PC-9 (cell line): Measurements from ENCODE around the gene EHBP1. TPM values are rescaled to one million over a fixed set of nuclear protein-coding genes. Genes with fewer than 3 reads are reported as not detected.

Source experiments
- BruUV-seq: library from RNA; stranded (reverse); fragments of 400-500 nt; replicated peaks from 2 replicates; lab custom pipeline; 2021; lab: Mats Ljungman, UMichigan
- CTCF ChIA-PET: fragments of 300-600 bp; sonication (Branson Sonifier 250); formaldehyde crosslinking; loops from one replicate; lab custom pipeline; 2022; ENCODE audit warnings: antibody characterized with exemption; lab: Charles Lee
- POLR2A ChIA-PET: fragments of 300-600 bp; sonication (Branson Sonifier 250); formaldehyde crosslinking; loops from one replicate; lab custom pipeline; 2022; ENCODE audit warnings: antibody characterized with exemption; ENCODE audit not compliant: unreplicated experiment; lab: Charles Lee
- DNase-seq, 2 experiments: peaks; one replicate each; pipeline versions ENCODE4 v3.0.0 to v3.0.0-alpha.2; 2015 to 2022; ENCODE audit warnings: mixed read lengths in 1 of 2
- H2AFZ ChIP-seq: fragments of 200-600 bp; sonication (generic); 2 replicates; pipeline ENCODE4 v1.8.1; 2017; ENCODE audit warnings: antibody characterized with exemption
- H3F3A ChIP-seq: fragments of 200-600 bp; sonication (generic); 2 replicates; pipeline ENCODE4 v1.8.1; 2017; ENCODE audit warnings: antibody characterized with exemption, mild to moderate bottlenecking, low read depth; ENCODE audit not compliant: insufficient read depth
- H3K27ac ChIP-seq: fragments of 200-600 bp; sonication (generic); 2 replicates; pipeline ENCODE4 v1.6.1; 2016; ENCODE audit warnings: mixed run types
- H3K27me3 ChIP-seq: fragments of 200-600 bp; sonication (generic); 2 replicates; pipeline ENCODE4 v1.6.1; 2016; ENCODE audit warnings: low read depth, mixed run types; ENCODE audit not compliant: insufficient read depth
- H3K36me3 ChIP-seq: fragments of 200-600 bp; sonication (generic); 2 replicates; pipeline ENCODE4 v1.6.1; 2016; ENCODE audit warnings: low read depth, mixed run types
- H3K4me1 ChIP-seq: fragments of 200-600 bp; sonication (generic); replicated peaks from 2 replicates; pipeline ENCODE4 v1.6.1; 2016; ENCODE audit warnings: mixed run types; ENCODE audit not compliant: insufficient read depth
- H3K4me2 ChIP-seq: fragments of 200-600 bp; sonication (generic); 2 replicates; pipeline ENCODE4 v1.6.1; 2017; ENCODE audit warnings: mixed run types
- H3K4me3 ChIP-seq: fragments of 200-600 bp; sonication (generic); 2 replicates; pipeline ENCODE4 v1.6.1; 2016; ENCODE audit warnings: mixed run types
- H3K79me2 ChIP-seq: fragments of 200-600 bp; sonication (generic); 2 replicates; pipeline ENCODE4 v1.6.1; 2017; ENCODE audit warnings: low read depth, mixed run types
- H3K9me2 ChIP-seq: fragments of 200-600 bp; sonication (generic); 2 replicates; pipeline ENCODE4 v1.8.1; 2017; ENCODE audit warnings: mild to moderate bottlenecking; ENCODE audit not compliant: insufficient read depth
- H3K9me3 ChIP-seq: fragments of 200-600 bp; sonication (generic); 2 replicates; pipeline ENCODE4 v1.8.1; 2016; ENCODE audit warnings: low read depth; ENCODE audit not compliant: insufficient read depth
- H4K20me1 ChIP-seq: fragments of 200-600 bp; sonication (generic); 2 replicates; pipeline ENCODE4 v1.8.1; 2017; ENCODE audit not compliant: insufficient read depth
- CTCF ChIP-seq: fragments of 200-600 bp; sonication (generic); conservative IDR thresholded peaks from 2 replicates; pipeline ENCODE4 v1.6.1; 2017; ENCODE audit warnings: mixed run types, antibody characterized with exemption, mild to moderate bottlenecking, moderate library complexity
- EZH2 ChIP-seq: fragments of 200-600 bp; sonication (generic); IDR thresholded peaks from 2 replicates; pipeline ENCODE4 v1.8.0; 2017; ENCODE audit warnings: antibody characterized with exemption, low read depth
- intact Hi-C: fragments of 100-400 bp; cut with micrococcal nuclease; formaldehyde crosslinking; loops from one replicate; pipeline ENCODE4 v1.10.0; 2022; ENCODE audit not compliant: unreplicated experiment
- total RNA-seq: library from RNA; stranded (reverse); gene quantifications from 2 replicates; pipeline ENCODE4 v1.2.3, GENCODE V29; 2021

EHBP1 gene
- total RNA-seq, 1 experiment from 2014 or later = 100 TPM

- H3K27me3 ChIP-seq = no peaks in the 10 kb centered on the region
- intact Hi-C loops = no loop called here
- no peak for DNase-seq
- H3K9me2 ChIP-seq = no peaks in the 10 kb centered on the region
- H3K4me3 ChIP-seq = no peak overlapping the region
- H3K4me1 ChIP-seq = no peaks in the 10 kb centered on the region
- no peak overlapping the region for H3K4me2 ChIP-seq
- no TSS peak for BruUV-seq
- H2AFZ ChIP-seq = no peak overlapping the region
- no peaks in the 10 kb centered on the region for H3F3A ChIP-seq
- H4K20me1 ChIP-seq = no peaks in the 10 kb centered on the region
- H3K36me3 ChIP-seq = peaks cover 30% of the 10 kb centered on the region
- no peaks in the 10 kb centered on the region for H3K79me2 ChIP-seq
- TF ChIP-seq CTCF (no peak), EZH2 (no peak)
- CTCF ChIA-PET = no interaction called here
- H3K9me3 ChIP-seq = peaks cover 8% of the 10 kb centered on the region; the same call in 1 of the 2 replicates
- POLR2A ChIA-PET = no interaction called here
- H3K27ac ChIP-seq = no peak overlapping the region
These were observed 126.2 kb downstream of the EHBP1 start for GRCh38 chr2:62831729-62832128.

- Histone ChIP-seq H2AFZ (no peak overlapping the region), H3K4me3 (no peak overlapping the region), H3K36me3 (no peaks in the 10 kb centered on the region), H3K9me2 (no peaks in the 10 kb centered on the region), H3F3A (no peaks in the 10 kb centered on the region), H3K27me3 (no peaks in the 10 kb centered on the region), H3K27ac (no peak overlapping the region), H3K4me1 (no peaks in the 10 kb centered on the region), H3K9me3 (no peaks in the 10 kb centered on the region), H3K79me2 (no peaks in the 10 kb centered on the region), H3K4me2 (no peak overlapping the region), H4K20me1 (no peaks in the 10 kb centered on the region)
- ChIA-PET CTCF (interaction anchor here (0.7 kb wide), 1 partner anchor 29 kb away, joined by 3 read pairs; no protein-coding TSS in a partner anchor), POLR2A (no interaction called here)
- TF ChIP-seq EZH2 (no peak), CTCF (no peak)
- no TSS peak for BruUV-seq
- intact Hi-C loops = no loop called here
- DNase-seq = no peak
These were observed 139.0 kb downstream of the EHBP1 start for GRCh38 chr2:62844311-62845090.

- Histone ChIP-seq H4K20me1 (no peaks in the 10 kb centered on the region), H3K9me2 (no peaks in the 10 kb centered on the region), H3K36me3 (no peaks in the 10 kb centered on the region), H3K27ac (no peak overlapping the region), H3F3A (no peaks in the 10 kb centered on the region), H3K4me1 (no peaks in the 10 kb centered on the region), H3K27me3 (no peaks in the 10 kb centered on the region), H3K4me3 (no peak overlapping the region), H3K79me2 (no peaks in the 10 kb centered on the region), H2AFZ (no peak overlapping the region), H3K9me3 (no peaks in the 10 kb centered on the region), H3K4me2 (no peak overlapping the region)
- CTCF ChIA-PET = interaction anchor here (0.7 kb wide), 1 partner anchor 30 kb away, joined by 3 read pairs; no protein-coding TSS in a partner anchor
- DNase-seq = no peak
- BruUV-seq = no TSS peak
- POLR2A ChIA-PET = no interaction called here
- intact Hi-C loops = no loop called here
- TF ChIP-seq EZH2 = no peak
- TF ChIP-seq CTCF = no peak
These were observed 139.7 kb downstream of the EHBP1 start for GRCh38 chr2:62845256-62845655.
